Heart left ventricle (tissue), 13 donors: ENCODE measurements around the gene TACR2.

Experiments used
- CTCF ChIP-seq, 12 donors: fragments of 200-600 bp; sonication (generic) in 4 of 12; IDR thresholded peaks; one replicate each; pipeline versions ENCODE4 v1.5.0 to v1.8.0; 2018 to 2022; ENCODE audit warnings: antibody characterized with exemption in 12 of 12, mild to moderate bottlenecking in 5 of 12
- POLR2A ChIP-seq, 2 donors: fragments of 450-650 bp; IDR thresholded peaks; one replicate each; pipeline ENCODE4 v1.6.1; 2017; ENCODE audit warnings: antibody characterized with exemption in 2 of 2, mild to moderate bottlenecking in 2 of 2, moderate library complexity in 2 of 2
- donor health status: ischemic (EF 13 %, LVEDD 7.1; RV severe dilation, severe dysfunction).
- donor health status: DM: no; HTN: yes; CAD: no.
- donor health status: DM: no; HTN: no; CAD: no.
- donor health status: ischemic (EF 25% LVEDD 6.9; RV normal size, moderate dysfunction).
- donor health status: ischemic (EF 25% LVEDD 5.7; RV mildly dilated, moderate dysfunction).
- donor health status: ischemic (EF 35%, LVEDD 5.7; RV mildly dilated, moderate dysfunction).
- donor health status: nonischemic (EF 11% LVEDD 7.7; RV severe dilation, severe dysfunction).
- donor health status: DM: yes; HTN: yes; CAD: no.
- donor health status: PGD.
- donor health status: ischemic (EF 29% LVEDD 5.4; RV normal size, mild dysfunction).
- donor health status: nonischemic (EF 23%, LVEDD 6.1; RV moderate dilation, normal function).

GRCh38 chr10:69459893-69460575, 43.3 kb upstream of the TACR2 start:
- TF ChIP-seq CTCF (IDR thresholded peaks at IDR 0.05) (no peak), POLR2A (IDR thresholded peaks at IDR 0.05) (no peak)
